ENCODE results near the gene C2CD5.

- TF ChIP-seq POLR2A (IDR thresholded peaks at IDR 0.05; ENCODE audit: borderline replicate concordance, extremely low read depth, insufficient read depth, insufficient read length) (no peak), POLR2AphosphoS5 (IDR thresholded peaks at IDR 0.05; ENCODE audit: low read depth, low read length) (no peak), CTCF (IDR thresholded peaks at IDR 0.05 in 2 of 3, conservative IDR thresholded peaks at IDR 0.05 in 1 of 3; ENCODE audit: borderline replicate concordance in 1 of 3, insufficient read depth in 1 of 3, low read depth in 2 of 3, low read length in 2 of 3) (no peak), TCF7L2 (IDR thresholded peaks at IDR 0.05; ENCODE audit: borderline replicate concordance, extremely low read depth, insufficient read depth, insufficient read length) (no peak), RAD21 (IDR thresholded peaks at IDR 0.05; ENCODE audit: low read depth) (no peak), YY1 (IDR thresholded peaks at IDR 0.05; ENCODE audit: extremely low read depth, insufficient replicate concordance, low read depth, low read length) (no peak), ZNF274 (IDR thresholded peaks at IDR 0.05; ENCODE audit: low read depth, low read length) (no peak), REST (IDR thresholded peaks at IDR 0.05; ENCODE audit: low read depth) (no peak), CEBPB (IDR thresholded peaks at IDR 0.05; ENCODE audit: low read depth) (no peak)
Measured at GRCh38 chr12:22577667-22578066, 33.3 kb upstream of the C2CD5 start.
